ENCODE data around the gene TMEM131. TPM values are rescaled to one million over a fixed set of nuclear protein-coding genes. Genes with fewer than 3 reads are reported as not detected.
A peak's percentile ranks its signal among the peaks of the same experiment; 100 is the strongest.

The TMEM131 gene
- total RNA-seq, 1 donor from 2014 or later = 36.6 TPM

DNA sequence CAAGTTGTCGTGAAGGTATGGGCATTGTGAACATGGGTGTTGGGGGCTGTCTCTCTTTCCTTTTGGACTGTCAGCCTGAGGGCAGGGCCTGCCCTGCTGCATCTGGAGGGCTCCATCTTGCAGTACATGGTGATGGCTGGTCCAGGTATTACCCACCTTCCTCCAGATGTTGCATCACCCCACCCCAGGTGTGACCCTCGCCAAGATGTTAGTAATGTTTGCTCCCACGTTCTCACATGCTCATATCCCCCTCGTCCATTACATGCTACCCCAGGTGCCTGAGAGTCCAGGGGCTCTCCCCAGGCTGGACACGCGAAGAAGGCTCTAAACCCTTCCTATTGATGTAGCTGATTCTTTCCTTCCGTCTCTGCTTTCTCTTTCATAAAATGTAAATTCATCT, 268.5 kb downstream of the TMEM131 start:
- TF ChIP-seq, protein P1, sequence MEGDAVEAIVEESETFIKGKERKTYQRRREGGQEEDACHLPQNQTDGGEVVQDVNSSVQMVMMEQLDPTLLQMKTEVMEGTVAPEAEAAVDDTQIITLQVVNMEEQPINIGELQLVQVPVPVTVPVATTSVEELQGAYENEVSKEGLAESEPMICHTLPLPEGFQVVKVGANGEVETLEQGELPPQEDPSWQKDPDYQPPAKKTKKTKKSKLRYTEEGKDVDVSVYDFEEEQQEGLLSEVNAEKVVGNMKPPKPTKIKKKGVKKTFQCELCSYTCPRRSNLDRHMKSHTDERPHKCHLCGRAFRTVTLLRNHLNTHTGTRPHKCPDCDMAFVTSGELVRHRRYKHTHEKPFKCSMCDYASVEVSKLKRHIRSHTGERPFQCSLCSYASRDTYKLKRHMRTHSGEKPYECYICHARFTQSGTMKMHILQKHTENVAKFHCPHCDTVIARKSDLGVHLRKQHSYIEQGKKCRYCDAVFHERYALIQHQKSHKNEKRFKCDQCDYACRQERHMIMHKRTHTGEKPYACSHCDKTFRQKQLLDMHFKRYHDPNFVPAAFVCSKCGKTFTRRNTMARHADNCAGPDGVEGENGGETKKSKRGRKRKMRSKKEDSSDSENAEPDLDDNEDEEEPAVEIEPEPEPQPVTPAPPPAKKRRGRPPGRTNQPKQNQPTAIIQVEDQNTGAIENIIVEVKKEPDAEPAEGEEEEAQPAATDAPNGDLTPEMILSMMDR (IDR thresholded peaks at IDR 0.05; ENCODE audit: partially characterized antibody, unreplicated experiment) = no peak
- peak overlapping the region; percentile 69 for H3K4me3 Mint-ChIP-seq (ENCODE audit: unreplicated experiment)
- H3K4me1 Mint-ChIP-seq (ENCODE audit: low read depth, unreplicated experiment) = peaks cover 27% of the 10 kb centered on the region
- H3K27me3 Mint-ChIP-seq (ENCODE audit: unreplicated experiment) = peaks cover 17% of the 10 kb centered on the region
- H3K36me3 Mint-ChIP-seq (ENCODE audit: unreplicated experiment) = no peaks in the 10 kb centered on the region
- no peak for DNase-seq
- H3K27ac Mint-ChIP-seq (ENCODE audit: unreplicated experiment) = peak overlapping the region; percentile 96
- peaks cover 15% of the 10 kb centered on the region for H3K9me3 Mint-ChIP-seq (ENCODE audit: unreplicated experiment)

DNA sequence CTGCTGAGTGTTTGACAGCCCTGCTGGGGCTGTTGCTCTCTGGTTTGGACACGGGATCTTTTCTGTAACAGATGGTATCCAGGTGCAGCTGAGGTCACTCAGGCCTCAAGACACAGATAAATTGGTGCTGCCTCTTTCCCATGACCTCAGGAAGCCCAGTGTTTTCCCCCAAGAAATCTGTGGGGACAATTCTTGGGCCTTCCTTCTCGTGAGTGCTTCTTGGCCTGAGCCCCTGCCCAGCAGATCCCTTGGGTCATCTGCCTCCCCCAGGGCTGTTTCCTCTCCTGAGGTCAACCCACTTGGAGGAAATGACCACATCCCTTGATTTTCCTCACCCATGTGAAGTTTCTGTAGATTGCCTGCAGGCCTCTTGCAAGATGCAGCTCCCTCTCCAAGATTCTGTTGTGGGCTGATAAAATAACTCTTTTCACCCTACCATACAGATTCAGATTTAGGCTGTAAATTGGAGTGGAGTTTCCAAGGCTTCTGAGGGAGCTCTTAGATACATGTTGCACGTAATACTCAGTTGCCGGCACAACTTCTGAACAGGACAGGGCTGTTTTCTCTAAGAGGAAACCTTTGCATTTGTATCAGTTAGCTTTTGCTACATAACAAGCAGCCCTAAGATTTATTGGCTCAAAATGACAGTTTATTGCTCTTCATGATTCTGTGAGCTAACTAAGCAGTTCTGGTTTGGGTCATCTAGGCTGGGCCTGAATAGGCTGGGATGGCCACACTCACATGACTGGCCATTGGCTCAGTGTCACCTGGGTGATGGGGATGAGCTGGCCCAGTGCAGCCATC, 269.3 kb downstream of the TMEM131 start:
- TF ChIP-seq, protein P1 (IDR thresholded peaks at IDR 0.05; ENCODE audit: partially characterized antibody, unreplicated experiment) = no peak
- H3K36me3 Mint-ChIP-seq (ENCODE audit: unreplicated experiment) = no peaks in the 10 kb centered on the region
- peaks cover 15% of the 10 kb centered on the region for H3K9me3 Mint-ChIP-seq (ENCODE audit: unreplicated experiment)
- H3K4me3 Mint-ChIP-seq (ENCODE audit: unreplicated experiment) = peak overlapping the region; percentile 63
- no peak for DNase-seq
- peaks cover 27% of the 10 kb centered on the region for H3K4me1 Mint-ChIP-seq (ENCODE audit: low read depth, unreplicated experiment)
- H3K27ac Mint-ChIP-seq (ENCODE audit: unreplicated experiment) = peak overlapping the region; percentile 96
- peaks cover 17% of the 10 kb centered on the region for H3K27me3 Mint-ChIP-seq (ENCODE audit: unreplicated experiment)

DNA sequence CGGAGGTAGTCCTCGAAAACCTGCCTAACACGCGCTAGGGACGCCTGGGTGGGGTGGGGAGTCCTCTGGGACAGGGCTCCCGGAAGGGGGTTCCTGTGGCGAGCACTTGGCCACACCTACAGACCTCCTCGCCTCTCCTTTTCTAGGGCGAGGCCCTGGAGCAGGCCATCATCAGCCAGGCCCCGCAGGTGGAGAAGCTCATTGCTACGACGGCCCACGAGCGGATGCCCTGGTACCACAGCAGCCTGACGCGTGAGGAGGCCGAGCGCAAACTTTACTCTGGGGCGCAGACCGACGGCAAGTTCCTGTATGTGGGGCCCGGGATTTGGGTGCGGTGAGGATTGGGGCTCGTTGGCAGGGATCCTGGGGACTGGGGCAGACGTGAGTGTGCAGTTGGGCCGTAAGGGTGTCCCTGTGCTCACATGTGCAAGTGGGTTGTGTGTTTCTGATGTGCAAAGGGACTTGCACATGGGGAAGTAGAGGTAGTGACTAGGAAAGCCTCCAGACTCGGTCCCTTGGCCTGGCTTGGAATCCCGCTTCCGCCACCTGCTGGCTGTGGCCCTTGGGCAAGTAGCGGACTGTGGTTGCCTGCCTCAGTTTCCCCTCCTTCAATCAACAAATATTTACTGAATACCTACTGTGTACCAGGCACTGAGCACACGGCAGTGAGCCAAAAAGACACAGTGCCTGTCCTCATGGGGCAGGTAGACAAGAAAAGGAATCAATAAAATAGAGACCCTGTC, 270.6 kb downstream of the TMEM131 start:
- Mint-ChIP-seq H3K27me3 (ENCODE audit: unreplicated experiment) (peaks cover 17% of the 10 kb centered on the region), H3K9me3 (ENCODE audit: unreplicated experiment) (peaks cover 15% of the 10 kb centered on the region), H3K36me3 (ENCODE audit: unreplicated experiment) (no peaks in the 10 kb centered on the region), H3K27ac (ENCODE audit: unreplicated experiment) (peak overlapping the region; percentile 96), H3K4me1 (ENCODE audit: low read depth, unreplicated experiment) (peaks cover 27% of the 10 kb centered on the region), H3K4me3 (ENCODE audit: unreplicated experiment) (peak overlapping the region; percentile 63)
- DNase-seq = no peak
- TF ChIP-seq, protein P1 (IDR thresholded peaks at IDR 0.05; ENCODE audit: partially characterized antibody, unreplicated experiment) = no peak

DNA sequence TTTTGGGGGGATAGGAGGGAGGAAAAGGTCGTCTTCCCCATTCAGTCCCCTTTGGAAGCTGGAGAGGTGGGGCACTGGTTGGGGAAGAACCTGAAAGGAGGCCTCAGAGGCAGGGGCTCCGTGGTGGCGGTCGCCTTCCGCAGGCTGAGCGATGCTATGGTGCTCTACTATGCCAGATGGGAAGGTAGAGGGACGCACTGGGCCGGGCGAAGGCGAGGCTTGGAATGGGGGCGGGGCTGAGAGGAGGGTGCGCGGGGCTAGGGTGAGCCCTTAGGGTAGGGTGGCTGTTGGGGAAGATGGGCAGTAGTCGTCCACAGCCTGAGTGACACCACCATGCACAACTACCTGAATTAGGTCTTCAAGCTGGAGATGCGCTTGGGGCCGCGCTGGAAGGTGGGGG, 271.2 kb downstream of the TMEM131 start:
- Mint-ChIP-seq H3K27me3 (ENCODE audit: unreplicated experiment) (peaks cover 17% of the 10 kb centered on the region), H3K27ac (ENCODE audit: unreplicated experiment) (no peak overlapping the region), H3K9me3 (ENCODE audit: unreplicated experiment) (peaks cover 17% of the 10 kb centered on the region), H3K4me1 (ENCODE audit: low read depth, unreplicated experiment) (peaks cover 27% of the 10 kb centered on the region), H3K4me3 (ENCODE audit: unreplicated experiment) (no peak overlapping the region), H3K36me3 (ENCODE audit: unreplicated experiment) (no peaks in the 10 kb centered on the region)
- TF ChIP-seq, protein P1 (IDR thresholded peaks at IDR 0.05; ENCODE audit: partially characterized antibody, unreplicated experiment) = no peak
- DNase-seq = no peak

DNA sequence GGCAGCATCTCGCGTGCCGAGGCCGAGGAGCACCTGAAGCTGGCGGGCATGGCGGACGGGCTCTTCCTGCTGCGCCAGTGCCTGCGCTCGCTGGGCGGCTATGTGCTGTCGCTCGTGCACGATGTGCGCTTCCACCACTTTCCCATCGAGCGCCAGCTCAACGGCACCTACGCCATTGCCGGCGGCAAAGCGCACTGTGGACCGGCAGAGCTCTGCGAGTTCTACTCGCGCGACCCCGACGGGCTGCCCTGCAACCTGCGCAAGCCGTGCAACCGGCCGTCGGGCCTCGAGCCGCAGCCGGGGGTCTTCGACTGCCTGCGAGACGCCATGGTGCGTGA, 271.7 kb downstream of the TMEM131 start:
- no peak overlapping the region for H3K4me3 Mint-ChIP-seq (ENCODE audit: unreplicated experiment)
- H3K9me3 Mint-ChIP-seq (ENCODE audit: unreplicated experiment) = peaks cover 17% of the 10 kb centered on the region
- H3K36me3 Mint-ChIP-seq (ENCODE audit: unreplicated experiment) = no peaks in the 10 kb centered on the region
- peaks cover 17% of the 10 kb centered on the region for H3K27me3 Mint-ChIP-seq (ENCODE audit: unreplicated experiment)
- H3K27ac Mint-ChIP-seq (ENCODE audit: unreplicated experiment) = no peak overlapping the region
- peaks cover 27% of the 10 kb centered on the region for H3K4me1 Mint-ChIP-seq (ENCODE audit: low read depth, unreplicated experiment)
- TF ChIP-seq, protein P1 (IDR thresholded peaks at IDR 0.05; ENCODE audit: partially characterized antibody, unreplicated experiment) = no peak
- DNase-seq = no peak
